H9 (cell line): ENCODE measurements around the gene NKIRAS2. TPM values are rescaled to one million over a fixed set of nuclear protein-coding genes. Genes with fewer than 3 reads are reported as not detected.

Experiments
- DNase-seq: peaks from one replicate; pipeline ENCODE4 v3.0.0-alpha.2; 2017
- H2AFZ ChIP-seq: one replicate; pipeline ENCODE4 v1.6.1; 2013; ENCODE audit warnings: mild to moderate bottlenecking, low read length, control low read depth, moderate library complexity
- H2AK5ac ChIP-seq: 2 replicates; pipeline ENCODE4 v1.6.1; 2013; ENCODE audit warnings: low read length, control low read depth, mixed read lengths; ENCODE audit not compliant: insufficient read length
- H2BK120ac ChIP-seq: one replicate; pipeline ENCODE4 v1.6.1; 2013; ENCODE audit warnings: low read depth, mild to moderate bottlenecking, low read length, control low read depth, inconsistent platforms; ENCODE audit not compliant: poor library complexity, severe bottlenecking
- H2BK12ac ChIP-seq: 2 replicates; pipeline ENCODE4 v1.6.1; 2013; ENCODE audit warnings: low read length, control low read depth, mixed read lengths, low read depth; ENCODE audit not compliant: insufficient read length
- H2BK15ac ChIP-seq: 2 replicates; pipeline ENCODE4 v1.6.1; 2013; ENCODE audit warnings: low read depth, low read length, control low read depth
- H2BK20ac ChIP-seq: one replicate; pipeline ENCODE4 v1.6.1; 2013; ENCODE audit warnings: low read depth, mild to moderate bottlenecking, low read length, control low read depth, inconsistent platforms; ENCODE audit not compliant: poor library complexity, severe bottlenecking
- H2BK5ac ChIP-seq: 2 replicates; pipeline ENCODE4 v1.6.1; 2013; ENCODE audit warnings: low read length, control low read depth, mixed read lengths; ENCODE audit not compliant: insufficient read length
- H3K14ac ChIP-seq: 2 replicates; pipeline ENCODE4 v1.6.1; 2013; ENCODE audit warnings: low read length, control low read depth; ENCODE audit not compliant: insufficient read depth
- H3K18ac ChIP-seq: 2 replicates; pipeline ENCODE4 v1.6.1; 2013; ENCODE audit warnings: low read depth, mild to moderate bottlenecking, mixed read lengths, low read length, control low read depth; ENCODE audit not compliant: insufficient read length
- H3K23ac ChIP-seq: 2 replicates; pipeline ENCODE4 v1.6.1; 2013; ENCODE audit warnings: low read length, control low read depth, mixed read lengths, low read depth; ENCODE audit not compliant: insufficient read length
- H3K23me2 ChIP-seq: 2 replicates; pipeline ENCODE4 v1.6.1; 2013; ENCODE audit warnings: low read depth, mild to moderate bottlenecking, mixed read lengths, low read length, control low read depth; ENCODE audit not compliant: insufficient read length, poor library complexity, severe bottlenecking
- H3K27ac ChIP-seq: 2 replicates; pipeline ENCODE4 v1.5.1; 2013; ENCODE audit warnings: low read length, control low read depth, mixed read lengths, low read depth; ENCODE audit not compliant: insufficient read length
- H3K27me3 ChIP-seq: 2 replicates; pipeline ENCODE4 v1.6.1; 2013; ENCODE audit warnings: low read length, control low read depth, inconsistent platforms; ENCODE audit not compliant: insufficient read depth
- H3K4ac ChIP-seq: 2 replicates; pipeline ENCODE4 v1.6.1; 2013; ENCODE audit warnings: low read depth, mild to moderate bottlenecking, control low read depth, inconsistent platforms, low read length, moderate library complexity
- H3K4me1 ChIP-seq: 2 replicates; pipeline ENCODE4 v1.6.1; 2013; ENCODE audit warnings: low read length, control low read depth, inconsistent platforms; ENCODE audit not compliant: insufficient read depth
- H3K4me2 ChIP-seq: 2 replicates; pipeline ENCODE4 v1.6.1; 2013; ENCODE audit warnings: low read length, control low read depth, mixed read lengths; ENCODE audit not compliant: insufficient read length, insufficient read depth
- H3K56ac ChIP-seq: 2 replicates; pipeline ENCODE4 v1.6.1; 2013; ENCODE audit warnings: low read depth, mild to moderate bottlenecking, mixed read lengths, low read length, control low read depth; ENCODE audit not compliant: insufficient read length
- H3K79me1 ChIP-seq: 2 replicates; pipeline ENCODE4 v1.6.1; 2013; ENCODE audit warnings: low read depth, mild to moderate bottlenecking, moderate library complexity, low read length, control low read depth, inconsistent platforms; ENCODE audit not compliant: insufficient read depth, poor library complexity, severe bottlenecking
- H3K79me2 ChIP-seq: 2 replicates; pipeline ENCODE4 v1.6.1; 2013; ENCODE audit warnings: low read length, control low read depth, inconsistent platforms; ENCODE audit not compliant: insufficient read depth
- H3K9ac ChIP-seq: 2 replicates; pipeline ENCODE4 v1.6.1; 2013; ENCODE audit warnings: low read length, control low read depth, mixed read lengths; ENCODE audit not compliant: insufficient read length; ENCODE audit errors: extremely low read depth
- H3K9me3 ChIP-seq: one replicate; pipeline ENCODE4 v1.6.1; 2013; ENCODE audit warnings: low read depth, low read length, inconsistent platforms; ENCODE audit not compliant: control insufficient read depth
- H3T11ph ChIP-seq: one replicate; pipeline ENCODE4 v1.6.1; 2013; ENCODE audit warnings: mild to moderate bottlenecking, low read length, control low read depth, inconsistent platforms
- H4K20me1 ChIP-seq: one replicate; pipeline ENCODE4 v1.6.1; 2013; ENCODE audit not compliant: control insufficient read depth, insufficient read length, insufficient read depth
- H4K5ac ChIP-seq: 2 replicates; pipeline ENCODE4 v1.6.1; 2013; ENCODE audit warnings: low read depth, mild to moderate bottlenecking, mixed read lengths, low read length, control low read depth; ENCODE audit not compliant: insufficient read length
- H4K8ac ChIP-seq: replicated peaks from 2 replicates; pipeline ENCODE4 v1.6.1; 2013; ENCODE audit warnings: low read length, control low read depth, mixed read lengths, low read depth; ENCODE audit not compliant: insufficient read length
- H4K91ac ChIP-seq: 2 replicates; pipeline ENCODE4 v1.6.1; 2013; ENCODE audit warnings: low read depth, mild to moderate bottlenecking, moderate library complexity, mixed read lengths, low read length, control low read depth; ENCODE audit not compliant: insufficient read length
- H3K27ac Mint-ChIP-seq, 3 experiments: 2 replicates in 2 of 3; 3 replicates in 1 of 3; pipeline ENCODE4 v1.8.0; 2020 to 2021; ENCODE audit warnings: mixed read lengths in 3 of 3, mild to moderate bottlenecking in 1 of 3, moderate library complexity in 1 of 3
- H3K27me3 Mint-ChIP-seq: 2 replicates; pipeline ENCODE4 v1.8.0; 2021; ENCODE audit warnings: low read depth, mild to moderate bottlenecking, moderate library complexity, mixed read lengths
- H3K36me3 Mint-ChIP-seq, 3 experiments: 2 replicates in 2 of 3; 3 replicates in 1 of 3; pipeline ENCODE4 v1.8.0; 2020 to 2021; ENCODE audit warnings: low read depth in 3 of 3, mixed read lengths in 3 of 3; ENCODE audit not compliant: insufficient read depth in 1 of 3
- H3K4me1 Mint-ChIP-seq, 2 experiments: 2 replicates each; pipeline ENCODE4 v1.8.0; 2020; ENCODE audit warnings: mixed read lengths in 2 of 2
- H3K4me3 Mint-ChIP-seq, 2 experiments: 2 replicates in 1 of 2; 3 replicates in 1 of 2; pipeline ENCODE4 v1.8.0; 2020 to 2021; ENCODE audit warnings: mild to moderate bottlenecking in 2 of 2, mixed read lengths in 2 of 2, moderate library complexity in 1 of 2
- H3K9me3 Mint-ChIP-seq, 2 experiments: 2 replicates in 1 of 2; 3 replicates in 1 of 2; pipeline ENCODE4 v1.8.0; 2020; ENCODE audit warnings: mild to moderate bottlenecking in 2 of 2, mixed read lengths in 2 of 2, moderate library complexity in 1 of 2
- CTCF ChIP-seq: fragments of 200-600 bp; sonication (generic); conservative IDR thresholded peaks from 3 replicates; pipeline ENCODE4 v1.8.0; 2021; ENCODE audit warnings: antibody characterized with exemption, mild to moderate bottlenecking
- WGBS: extraction: QIAGEN DNeasy Blood & Tissue Kit; methylation state at CpG from one replicate; pipeline ENCODE4 v1.1.7; 2013; ENCODE audit warnings: missing lambda C conversion rate, low lambda C conversion rate, mixed read lengths; ENCODE audit not compliant: insufficient read length; ENCODE audit errors: extremely low coverage; 5-methylcytosine and 5-hydroxymethylcytosine counted together
- total RNA-seq: library from RNA; stranded (reverse); gene quantifications from 2 replicates; pipeline ENCODE4 v1.2.1, GENCODE V29; 2021

The NKIRAS2 gene
- total RNA-seq, 1 experiment from 2014 or later = 37.1 TPM

DNA sequence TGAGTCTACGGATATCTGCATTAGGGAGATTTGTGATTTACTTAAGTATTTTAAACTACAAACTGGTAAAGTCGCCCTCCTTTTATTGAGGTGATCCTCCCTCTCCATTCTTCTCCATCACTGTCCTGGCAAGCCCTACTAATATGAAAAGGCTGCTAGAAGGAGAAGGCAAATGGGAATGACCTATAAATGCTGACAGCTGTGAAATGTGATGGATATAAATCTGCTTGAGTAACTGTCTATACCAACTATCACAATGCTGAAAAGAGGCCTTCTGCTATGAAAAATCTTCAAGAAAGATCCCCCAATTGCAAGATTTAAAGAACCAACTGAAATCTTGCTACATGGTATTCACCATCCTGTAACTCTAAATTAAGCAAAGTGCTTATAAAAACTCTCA, 18.2 kb upstream of the NKIRAS2 start:
- Histone ChIP-seq H2AFZ (no peak overlapping the region), H3K14ac (no peak overlapping the region), H3K9ac (no peak overlapping the region), H3K27me3 (no peaks in the 10 kb centered on the region), H3T11ph (no peak overlapping the region), H3K4me2 (no peak overlapping the region), H2AK5ac (no peak overlapping the region), H3K23me2 (no peaks in the 10 kb centered on the region), H3K4ac (no peak overlapping the region), H2BK20ac (no peak overlapping the region), H3K27ac (no peak overlapping the region), H3K79me1 (no peaks in the 10 kb centered on the region), H2BK12ac (no peak overlapping the region), H2BK15ac (no peak overlapping the region), H3K18ac (no peak overlapping the region), H3K23ac (no peak overlapping the region), H4K91ac (no peak overlapping the region), H3K4me1 (no peaks in the 10 kb centered on the region), H2BK5ac (no peak overlapping the region), H4K8ac (no peak overlapping the region), H4K5ac (no peak overlapping the region), H3K56ac (no peak overlapping the region), H3K9me3 (no peaks in the 10 kb centered on the region), H2BK120ac (no peak overlapping the region), H4K20me1 (no peaks in the 10 kb centered on the region), H3K79me2 (peaks cover 2% of the 10 kb centered on the region; the same call in 1 of the 2 replicates)
- no peak for DNase-seq
- Mint-ChIP-seq H3K4me1 (0 out of 4 replicates have a peak, but pooled peaks cover 0 to 4% of the 10 kb centered on the region in 2 experiments), H3K36me3 (peaks cover 25 to 60% (median 54%) of the 10 kb centered on the region in 3 experiments; a peak in 6 of 7 replicates), H3K9me3 (no peaks in the 10 kb centered on the region), H3K27ac (no peak overlapping the region), H3K27me3 (no peaks in the 10 kb centered on the region), H3K4me3 (no peak overlapping the region)
- TF ChIP-seq CTCF = no peak
- WGBS = no CpG with 5 or more reads among the region's 2 CpGs
